ENCODE results near the gene SLC33A1. TPM values are rescaled to one million over a fixed set of nuclear protein-coding genes. Genes with fewer than 3 reads are reported as not detected.

The SLC33A1 gene
- total RNA-seq, 1 donor from 2014 or later, result 53.6 TPM

GRCh38 chr3:155772801-155773200, 81.4 kb downstream of the SLC33A1 start:
- TF ChIP-seq, protein P1, sequence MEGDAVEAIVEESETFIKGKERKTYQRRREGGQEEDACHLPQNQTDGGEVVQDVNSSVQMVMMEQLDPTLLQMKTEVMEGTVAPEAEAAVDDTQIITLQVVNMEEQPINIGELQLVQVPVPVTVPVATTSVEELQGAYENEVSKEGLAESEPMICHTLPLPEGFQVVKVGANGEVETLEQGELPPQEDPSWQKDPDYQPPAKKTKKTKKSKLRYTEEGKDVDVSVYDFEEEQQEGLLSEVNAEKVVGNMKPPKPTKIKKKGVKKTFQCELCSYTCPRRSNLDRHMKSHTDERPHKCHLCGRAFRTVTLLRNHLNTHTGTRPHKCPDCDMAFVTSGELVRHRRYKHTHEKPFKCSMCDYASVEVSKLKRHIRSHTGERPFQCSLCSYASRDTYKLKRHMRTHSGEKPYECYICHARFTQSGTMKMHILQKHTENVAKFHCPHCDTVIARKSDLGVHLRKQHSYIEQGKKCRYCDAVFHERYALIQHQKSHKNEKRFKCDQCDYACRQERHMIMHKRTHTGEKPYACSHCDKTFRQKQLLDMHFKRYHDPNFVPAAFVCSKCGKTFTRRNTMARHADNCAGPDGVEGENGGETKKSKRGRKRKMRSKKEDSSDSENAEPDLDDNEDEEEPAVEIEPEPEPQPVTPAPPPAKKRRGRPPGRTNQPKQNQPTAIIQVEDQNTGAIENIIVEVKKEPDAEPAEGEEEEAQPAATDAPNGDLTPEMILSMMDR (IDR thresholded peaks at IDR 0.05; ENCODE audit: insufficient read depth, low read length, poor library complexity, severe bottlenecking), result no peak
- H3K27me3 ChIP-seq (ENCODE audit: control insufficient read depth, insufficient read depth, low read length), result no peaks in the 10 kb centered on the region
- DNase-seq (ENCODE audit: low read depth), result no peak
- H3K36me3 ChIP-seq (ENCODE audit: control insufficient read depth, insufficient read depth, low read length), result no peaks in the 10 kb centered on the region
- no peak overlapping the region for H3K4me3 ChIP-seq (ENCODE audit: low read depth, low read length)

- no peak for DNase-seq (ENCODE audit: low read depth)
- Histone ChIP-seq H3K4me3 (ENCODE audit: low read depth, low read length) (no peak overlapping the region), H3K27me3 (ENCODE audit: control insufficient read depth, insufficient read depth, low read length) (no peaks in the 10 kb centered on the region), H3K36me3 (ENCODE audit: control insufficient read depth, insufficient read depth, low read length) (no peaks in the 10 kb centered on the region)
- TF ChIP-seq, protein P1 (IDR thresholded peaks at IDR 0.05; ENCODE audit: insufficient read depth, low read length, poor library complexity, severe bottlenecking), result no peak
Observed at GRCh38 chr3:155771126-155771525, 83.1 kb downstream of the SLC33A1 start.

Other genes with a start within 250 kb of the SLC33A1 start
- gene PLCH1, start 109.4 kb downstream of the SLC33A1 start, total RNA-seq, result 2.9 and 3.3 TPM in 2 replicates
- 2.5 and 3.9 TPM in 2 replicates for gene C3orf33, start 48.1 kb downstream of the SLC33A1 start, total RNA-seq
- 33.7 and 41.7 TPM in 2 replicates for gene GMPS, start 16.2 kb upstream of the SLC33A1 start, total RNA-seq

Data from kidney epithelial cell (primary cell).